ENCODE measurements around the gene CCDC27. TPM values are rescaled to one million over a fixed set of nuclear protein-coding genes. Genes with fewer than 3 reads are reported as not detected.
A peak's percentile ranks its signal among the peaks of the same experiment; 100 is the strongest.

CCDC27 gene
- total RNA-seq, 4 donors from 2014 or later: 0.13 TPM; not detected in 3

GRCh38 chr1:3762873-3763228 is 10.6 kb downstream of the CCDC27 start:
- no peak for TF ChIP-seq CTCF (IDR thresholded peaks at IDR 0.05)
- TF ChIP-seq POLR2A (IDR thresholded peaks at IDR 0.05): no peak
- intact Hi-C loops (cut with DNase I): no loop called here
- no peak for DNase-seq
- Histone ChIP-seq H3K36me3 (no peaks in the 10 kb centered on the region), H3K27me3 (no peaks in the 10 kb centered on the region), H3K4me1 (no peaks in the 10 kb centered on the region), H3K27ac (no peak overlapping the region), H3K4me3 (replicated peaks in 1 of 3) (no peak overlapping the region), H3K9me3 (no peaks in the 10 kb centered on the region)
- WGBS, 2 donors: 81 to 88% methylated on average over 11 to 12 of the region's 12 CpGs

GRCh38 chr1:3763351-3764125 is 11.3 kb downstream of the CCDC27 start:
- no peak for TF ChIP-seq POLR2A (IDR thresholded peaks at IDR 0.05)
- no peak for TF ChIP-seq CTCF (IDR thresholded peaks at IDR 0.05)
- WGBS, 2 donors: 63 to 65% methylated on average over 22 to 24 of the region's 31 CpGs
- Histone ChIP-seq H3K27ac (no peak overlapping the region), H3K4me3 (replicated peaks in 1 of 3) (no peak overlapping the region), H3K36me3 (no peaks in the 10 kb centered on the region), H3K4me1 (no peaks in the 10 kb centered on the region), H3K9me3 (no peaks in the 10 kb centered on the region), H3K27me3 (no peaks in the 10 kb centered on the region)
- DNase-seq: peak; percentile 41 to 43
- intact Hi-C loops (cut with DNase I): no loop called here

GRCh38 chr1:3767328-3767925 is 15.2 kb downstream of the CCDC27 start:
- H3K27ac ChIP-seq: no peak overlapping the region
- H3K4me3 ChIP-seq (replicated peaks in 1 of 3): no peak overlapping the region
- H3K4me1 ChIP-seq: peaks cover 12 to 13% of the 10 kb centered on the region in 2 donors
- no peaks in the 10 kb centered on the region for H3K27me3 ChIP-seq
- 91% methylated on average over 16 to 17 of the region's 17 CpGs for WGBS, 2 donors
- H3K9me3 ChIP-seq: no peaks in the 10 kb centered on the region
- intact Hi-C loops (cut with DNase I): no loop called here
- no peak for TF ChIP-seq POLR2A (IDR thresholded peaks at IDR 0.05)
- H3K36me3 ChIP-seq: no peaks in the 10 kb centered on the region
- DNase-seq: no peak

GRCh38 chr1:3768811-3769390 is 16.7 kb downstream of the CCDC27 start:
- Histone ChIP-seq H3K27me3 (no peaks in the 10 kb centered on the region), H3K4me3 (replicated peaks in 1 of 3) (no peak overlapping the region), H3K9me3 (no peaks in the 10 kb centered on the region), H3K4me1 (peaks cover 18 to 25% of the 10 kb centered on the region in 2 donors), H3K27ac (no peak overlapping the region), H3K36me3 (no peaks in the 10 kb centered on the region)
- 91 to 92% methylated on average over 17 to 22 of the region's 22 CpGs for WGBS, 2 donors
- intact Hi-C loops (cut with DNase I): no loop called here
- no peak for TF ChIP-seq POLR2A (IDR thresholded peaks at IDR 0.05)
- TF ChIP-seq CTCF (IDR thresholded peaks at IDR 0.05): no peak
- no peak for DNase-seq

- Histone ChIP-seq H3K27ac (no peak overlapping the region), H3K4me3 (replicated peaks in 1 of 3) (no peak overlapping the region), H3K36me3 (no peaks in the 10 kb centered on the region), H3K4me1 (peaks cover 22 to 37% of the 10 kb centered on the region in 2 donors), H3K9me3 (no peaks in the 10 kb centered on the region), H3K27me3 (no peaks in the 10 kb centered on the region)
- no peak for TF ChIP-seq CTCF (IDR thresholded peaks at IDR 0.05)
- no peak for TF ChIP-seq POLR2A (IDR thresholded peaks at IDR 0.05)
- intact Hi-C loops (cut with DNase I): no loop called here
- 93 to 94% methylated on average over 13 to 15 of the region's 16 CpGs for whole genome bisulfite sequencing, 2 donors
- no peak for DNase-seq
Measured at GRCh38 chr1:3770047-3770765, 18.0 kb downstream of the CCDC27 start.
